HG03565 (cell line): ENCODE results near the gene COX18.
A peak's percentile ranks its signal among the peaks of the same experiment; 100 is the strongest.

Source experiments
- ATAC-seq: cut with Tn5 transposase; IDR thresholded peaks from one replicate; pipeline ENCODE4 v1.9.1; 2021; ENCODE audit warnings: mild to moderate bottlenecking, moderate library complexity; ENCODE audit not compliant: unreplicated experiment

Gene COX18

GRCh38 chr4:73069338-73070073 is at the start of gene COX18:
COX18 (minus strand) TSS chr4:73069716; CDS start chr4:73069649, 67 bp downstream.
- peak; percentile 77 for ATAC-seq

- ATAC-seq = no peak
These were observed 40.0 kb upstream of the COX18 start for GRCh38 chr4:73109493-73109892.

- no peak for ATAC-seq
These were observed 35.2 kb upstream of the COX18 start for GRCh38 chr4:73104695-73105094.

GRCh38 chr4:73103799-73104503 is 34.4 kb upstream of the COX18 start:
- no peak for ATAC-seq

- ATAC-seq = no peak
These were observed 29.6 kb upstream of the COX18 start for GRCh38 chr4:73099143-73099542.

GRCh38 chr4:73098713-73099112 is 29.2 kb upstream of the COX18 start:
- no peak for ATAC-seq

GRCh38 chr4:73098016-73098415 is 28.5 kb upstream of the COX18 start:
- ATAC-seq = no peak

- no peak for ATAC-seq
These were observed 23.4 kb upstream of the COX18 start for GRCh38 chr4:73092868-73093267.

GRCh38 chr4:73090738-73091137 is 21.2 kb upstream of the COX18 start:
- no peak for ATAC-seq

GRCh38 chr4:73087871-73088270 is 18.4 kb upstream of the COX18 start:
- ATAC-seq = no peak

GRCh38 chr4:73086095-73086868 is 16.8 kb upstream of the COX18 start:
- ATAC-seq = no peak

- no peak for ATAC-seq
These were observed 11.3 kb upstream of the COX18 start for GRCh38 chr4:73080789-73081188.

- no peak for ATAC-seq
These were observed 6.3 kb upstream of the COX18 start for GRCh38 chr4:73075832-73076231.

- ATAC-seq = peak; percentile 9
These were observed 516 bp upstream of the COX18 start for GRCh38 chr4:73070074-73070390.

- no peak for ATAC-seq
These were observed 802 bp downstream of the COX18 start for GRCh38 chr4:73068491-73069337.

- ATAC-seq = no peak
These were observed 1.5 kb downstream of the COX18 start for GRCh38 chr4:73067971-73068394.

GRCh38 chr4:73066928-73067327 is 2.6 kb downstream of the COX18 start:
- ATAC-seq = no peak

- ATAC-seq = no peak
These were observed 3.1 kb downstream of the COX18 start for GRCh38 chr4:73066445-73066844.

- no peak for ATAC-seq
These were observed 5.0 kb downstream of the COX18 start for GRCh38 chr4:73064536-73064935.

- peak; percentile 94 for ATAC-seq
These were observed 14.1 kb downstream of the COX18 start for GRCh38 chr4:73055241-73055897.
